Natural killer cell (primary cell): Measurements from ENCODE around the gene RAD51B. TPM values are rescaled to one million over a fixed set of nuclear protein-coding genes. Genes with fewer than 3 reads are reported as not detected.

ENCODE experiments used
- ATAC-seq, 3 donors: fragments of 150-1000 bp in 2 of 3; fragments of 200-7000 bp in 1 of 3; cut with Tn5 transposase; 1 replicate in 1 of 3; 2 replicates in 2 of 3; pipeline ENCODE4 v1.10.0; 2021; ENCODE audit warnings: mild to moderate bottlenecking in 2 of 3, moderate library complexity in 2 of 3
- DNase-seq, 2 donors: peaks; one replicate each; pipeline versions ENCODE4 v3.0.0 to v3.0.0-alpha.2; 2013 to 2021; ENCODE audit warnings: mixed read lengths in 1 of 2
- H3K27ac ChIP-seq: one replicate; pipeline ENCODE4 v1.5.1; 2013; ENCODE audit warnings: mild to moderate bottlenecking, low read length
- H3K27me3 ChIP-seq: one replicate; pipeline ENCODE4 v1.6.1; 2013; ENCODE audit warnings: low read length; ENCODE audit not compliant: control insufficient read depth, insufficient read depth
- H3K36me3 ChIP-seq: one replicate; pipeline ENCODE4 v1.6.1; 2013; ENCODE audit warnings: low read length; ENCODE audit not compliant: control insufficient read depth, insufficient read depth
- H3K4me1 ChIP-seq: one replicate; pipeline ENCODE4 v1.6.1; 2013; ENCODE audit warnings: low read length; ENCODE audit not compliant: control insufficient read depth, insufficient read depth
- H3K4me3 ChIP-seq: one replicate; pipeline ENCODE4 v1.5.1; 2013; ENCODE audit warnings: low read length
- H3K9me3 ChIP-seq: one replicate; pipeline ENCODE4 v1.6.1; 2013; ENCODE audit warnings: low read length; ENCODE audit not compliant: control insufficient read depth, insufficient read depth
- H3K27ac Mint-ChIP-seq, 2 donors: one replicate each; pipeline ENCODE4 v1.8.0; 2022; ENCODE audit warnings: mild to moderate bottlenecking in 2 of 2, mixed read lengths in 2 of 2, moderate library complexity in 1 of 2
- H3K27me3 Mint-ChIP-seq, 2 donors: one replicate each; pipeline ENCODE4 v1.8.0; 2022; ENCODE audit warnings: low read depth in 2 of 2, mixed read lengths in 2 of 2
- H3K36me3 Mint-ChIP-seq: one replicate; pipeline ENCODE4 v1.8.0; 2022; ENCODE audit warnings: mixed read lengths
- H3K4me1 Mint-ChIP-seq, 2 donors: one replicate each; pipeline ENCODE4 v1.8.0; 2022; ENCODE audit warnings: mixed read lengths in 2 of 2
- H3K4me3 Mint-ChIP-seq: one replicate; pipeline ENCODE4 v1.8.0; 2022; ENCODE audit warnings: mild to moderate bottlenecking, moderate library complexity, mixed read lengths
- H3K9me3 Mint-ChIP-seq, 2 donors: one replicate each; pipeline ENCODE4 v1.8.0; 2022; ENCODE audit warnings: mixed read lengths in 2 of 2
- CTCF ChIP-seq: fragments of 200-600 bp; IDR thresholded peaks from one replicate; pipeline ENCODE4 v1.8.0; 2022; ENCODE audit warnings: antibody characterized with exemption
- WGBS: methylation state at CpG from one replicate; pipeline ENCODE4 v1.1.7; 2013; ENCODE audit warnings: missing lambda C conversion rate; ENCODE audit not compliant: insufficient coverage; 5-methylcytosine and 5-hydroxymethylcytosine counted together
- intact Hi-C: fragments of 100-400 bp; cut with micrococcal nuclease; formaldehyde crosslinking; loops from one replicate; pipeline ENCODE4 v1.14.2; 2022
- total RNA-seq, 4 donors: library from RNA; stranded (reverse); fragments of 120-200 nt in 1 of 4; gene quantifications; one replicate each; pipeline versions ENCODE4 v1.2.3 to v1.2.4, GENCODE V29; 2013 to 2022

RAD51B gene
- total RNA-seq, 3 donors from 2014 or later (not counting 1 experiment from before 2014, with no cell fraction given) = 28.1 to 37.6 (median 28.6) TPM

DNA sequence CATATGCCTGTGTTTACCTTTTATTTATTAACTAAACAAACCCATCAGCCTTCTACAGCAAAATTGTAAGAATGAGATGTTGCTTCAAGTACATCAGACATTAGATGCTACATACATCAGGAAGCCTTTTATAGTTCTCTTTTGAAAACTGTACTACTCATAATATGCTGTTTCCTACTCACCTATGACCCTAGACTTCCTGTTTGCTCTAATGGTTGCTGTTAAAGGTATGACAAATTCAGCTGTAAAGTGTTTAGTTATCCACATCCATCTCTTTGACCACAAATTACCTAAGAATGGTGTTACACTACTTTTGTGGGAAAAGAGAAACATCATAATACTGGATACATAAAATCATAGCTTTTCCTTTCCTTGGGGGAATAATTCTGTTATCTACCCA is 220.0 kb downstream of the RAD51B start:
- H3K36me3 Mint-ChIP-seq = no peaks in the 10 kb centered on the region
- Histone ChIP-seq H3K27ac (no peak overlapping the region), H3K36me3 (no peaks in the 10 kb centered on the region), H3K27me3 (no peaks in the 10 kb centered on the region), H3K4me1 (no peaks in the 10 kb centered on the region), H3K9me3 (no peaks in the 10 kb centered on the region), H3K4me3 (no peak overlapping the region)
- no peak for ATAC-seq
- DNase-seq = no peak
- H3K9me3 Mint-ChIP-seq = no peaks in the 10 kb centered on the region
- H3K4me3 Mint-ChIP-seq = no peak overlapping the region
- peaks cover 0 to 5% of the 10 kb centered on the region in 2 donors for H3K4me1 Mint-ChIP-seq
- H3K27me3 Mint-ChIP-seq = no peaks in the 10 kb centered on the region
- H3K27ac Mint-ChIP-seq = no peak overlapping the region
- TF ChIP-seq CTCF = no peak
- intact Hi-C loops = no loop called here

DNA sequence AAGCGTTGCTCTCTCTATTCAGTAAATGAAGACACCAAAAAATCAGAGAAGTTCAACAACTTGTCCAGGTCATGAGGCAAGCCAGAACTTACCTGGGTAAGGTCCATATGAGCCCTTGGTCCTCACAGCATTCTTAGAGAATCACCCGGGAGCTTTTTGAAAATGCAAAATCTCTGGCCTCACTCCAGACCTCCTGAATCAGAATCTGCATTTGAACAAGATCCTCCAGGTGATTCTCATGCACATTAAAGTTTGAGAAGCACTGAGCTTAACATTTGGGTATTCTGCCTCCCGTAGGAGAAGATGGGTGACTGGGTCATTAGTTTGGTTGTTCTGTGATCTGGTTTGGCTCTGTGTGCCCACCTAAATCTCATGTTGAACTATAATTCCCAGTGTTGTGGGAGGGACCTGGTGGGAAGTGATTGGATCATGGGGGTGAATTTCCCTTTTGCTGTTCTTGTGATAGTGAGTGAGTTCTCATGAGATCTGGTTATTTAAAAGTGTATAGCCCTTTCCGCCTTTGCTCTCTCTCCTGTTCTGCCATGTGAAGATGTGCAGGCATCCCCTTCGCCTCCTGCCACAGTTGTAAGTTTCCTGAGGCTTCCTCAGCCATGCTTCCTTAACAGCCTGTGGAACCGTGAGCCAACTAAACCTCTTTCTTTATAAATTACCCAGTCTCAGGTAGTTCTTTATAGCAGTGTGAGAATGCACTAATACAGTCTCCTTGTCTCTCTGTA is 221.2 kb downstream of the RAD51B start:
- Histone ChIP-seq H3K4me1 (no peaks in the 10 kb centered on the region), H3K36me3 (no peaks in the 10 kb centered on the region), H3K9me3 (no peaks in the 10 kb centered on the region), H3K27me3 (no peaks in the 10 kb centered on the region), H3K27ac (no peak overlapping the region), H3K4me3 (no peak overlapping the region)
- Mint-ChIP-seq H3K36me3 (no peaks in the 10 kb centered on the region), H3K27ac (no peak overlapping the region), H3K9me3 (no peaks in the 10 kb centered on the region), H3K4me3 (no peak overlapping the region), H3K27me3 (no peaks in the 10 kb centered on the region), H3K4me1 (peaks cover 0 to 5% of the 10 kb centered on the region in 2 donors)
- ATAC-seq = no peak
- TF ChIP-seq CTCF = no peak
- no peak for DNase-seq
- 98% methylated on average over 5 of the region's 6 CpGs for WGBS
- intact Hi-C loops = no loop called here

GRCh38 chr14:68041876-68042354 is 222.3 kb downstream of the RAD51B start:
- no peak overlapping the region for H3K27ac Mint-ChIP-seq
- H3K4me3 ChIP-seq = no peak overlapping the region
- intact Hi-C loops = no loop called here
- no peak overlapping the region for H3K27ac ChIP-seq
- H3K9me3 ChIP-seq = no peaks in the 10 kb centered on the region
- no peaks in the 10 kb centered on the region for H3K9me3 Mint-ChIP-seq
- H3K27me3 Mint-ChIP-seq = no peaks in the 10 kb centered on the region
- H3K36me3 ChIP-seq = no peaks in the 10 kb centered on the region
- DNase-seq (no peak), ATAC-seq (no peak)
- no peaks in the 10 kb centered on the region for H3K27me3 ChIP-seq
- 95% methylated on average over 2 of the region's 3 CpGs for WGBS
- TF ChIP-seq CTCF = no peak
- peaks cover 0 to 5% of the 10 kb centered on the region in 2 donors for H3K4me1 Mint-ChIP-seq
- H3K4me1 ChIP-seq = no peaks in the 10 kb centered on the region
- H3K36me3 Mint-ChIP-seq = no peaks in the 10 kb centered on the region
- H3K4me3 Mint-ChIP-seq = no peak overlapping the region
